Raji (cell line): ENCODE measurements around the gene SLC25A30.

Experiments
- POLR2A ChIP-seq: IDR thresholded peaks from 2 replicates; pipeline ENCODE4 v1.6.1; 2011; ENCODE audit warnings: low read depth, low read length, control low read depth; ENCODE audit not compliant: insufficient read depth

SLC25A30 gene

GRCh38 chr13:45372189-45373161 is 45.7 kb downstream of the SLC25A30 start:
- no peak for TF ChIP-seq POLR2A

GRCh38 chr13:45370922-45371406 is 47.2 kb downstream of the SLC25A30 start:
- TF ChIP-seq POLR2A, result no peak

- no peak for TF ChIP-seq POLR2A
These were observed 49.1 kb downstream of the SLC25A30 start for GRCh38 chr13:45369116-45369515.

- no peak for TF ChIP-seq POLR2A
These were observed 49.6 kb downstream of the SLC25A30 start for GRCh38 chr13:45368571-45368970.

- no peak for TF ChIP-seq POLR2A
These were observed 50.2 kb downstream of the SLC25A30 start for GRCh38 chr13:45368005-45368404.

- TF ChIP-seq POLR2A, result no peak
These were observed 50.8 kb downstream of the SLC25A30 start for GRCh38 chr13:45367358-45367757.

GRCh38 chr13:45365558-45365885 is 52.7 kb downstream of the SLC25A30 start:
- no peak for TF ChIP-seq POLR2A

- no peak for TF ChIP-seq POLR2A
These were observed 53.2 kb downstream of the SLC25A30 start for GRCh38 chr13:45364876-45365557.

- 0 out of 2 replicates have a peak, but pooled peaks have one; percentile 42 for TF ChIP-seq POLR2A
These were observed 55.2 kb downstream of the SLC25A30 start for GRCh38 chr13:45362939-45363338.

GRCh38 chr13:45361596-45362206 is 56.5 kb downstream of the SLC25A30 start:
- TF ChIP-seq POLR2A, result no peak

- no peak for TF ChIP-seq POLR2A
These were observed 61.1 kb downstream of the SLC25A30 start for GRCh38 chr13:45356966-45357672.

GRCh38 chr13:45353895-45354294 is 64.3 kb downstream of the SLC25A30 start:
- TF ChIP-seq POLR2A, result no peak

GRCh38 chr13:45352031-45352430 is 66.1 kb downstream of the SLC25A30 start:
- TF ChIP-seq POLR2A, result no peak

- no peak for TF ChIP-seq POLR2A
These were observed 68.0 kb downstream of the SLC25A30 start for GRCh38 chr13:45350152-45350551.

- no peak for TF ChIP-seq POLR2A
These were observed 68.7 kb downstream of the SLC25A30 start for GRCh38 chr13:45349438-45349837.
